ENCODE results near the gene AOC1.

- no peak for TF ChIP-seq POLR2A (IDR thresholded peaks at IDR 0.05)
- no peak for TF ChIP-seq CTCF (IDR thresholded peaks at IDR 0.05)
- TF ChIP-seq EP300 (IDR thresholded peaks at IDR 0.05) = no peak
These were observed 21.4 kb upstream of the AOC1 start for GRCh38 chr7:150830937-150831336.

All from tibial nerve (tissue), 4 donors.